IMR-90 (cell line): Measurements from ENCODE around the gene SYNGR4. TPM values are rescaled to one million over a fixed set of nuclear protein-coding genes. Genes with fewer than 3 reads are reported as not detected.

Experiments used
- ATAC-seq: fragments of 200-7000 bp; cut with Tn5 transposase; 2 replicates; pipeline ENCODE4 v1.9.1; 2020; ENCODE audit warnings: low read depth, mild to moderate bottlenecking, moderate library complexity
- BruUV-seq: library from RNA; stranded (reverse); fragments of 400-500 nt; replicated peaks from 2 replicates; lab custom pipeline; 2021; lab: Mats Ljungman, UMichigan
- CTCF ChIA-PET: fragments of 300-600 bp; formaldehyde crosslinking; extraction: SDS; loops from one replicate; lab custom pipeline; 2021; ENCODE audit warnings: antibody characterized with exemption; lab: Yijun Ruan, JAX
- POLR2A ChIA-PET: fragments of 300-600 bp; sonication (Branson Sonifier 250); formaldehyde crosslinking; loops from one replicate; lab custom pipeline; 2022; ENCODE audit warnings: antibody characterized with exemption; ENCODE audit not compliant: unreplicated experiment; lab: Charles Lee
- DNase-seq: peaks from one replicate; pipeline ENCODE4 v3.0.0; 2013
- H2AFZ ChIP-seq: replicated peaks from 2 replicates; pipeline ENCODE3; 2013; ENCODE audit warnings: low read length, mild to moderate bottlenecking; ENCODE audit not compliant: poor library complexity
- H2AK5ac ChIP-seq: 2 replicates; pipeline ENCODE4 v1.6.1; 2013; ENCODE audit warnings: low read depth, low read length, inconsistent platforms
- H2AK9ac ChIP-seq: replicated peaks from 2 replicates; pipeline ENCODE3; 2013; ENCODE audit warnings: mild to moderate bottlenecking, low read depth, low read length, moderate library complexity; ENCODE audit not compliant: poor library complexity
- H2BK120ac ChIP-seq: 2 replicates; pipeline ENCODE4 v1.6.1; 2013; ENCODE audit warnings: low read depth, low read length, inconsistent platforms
- H2BK15ac ChIP-seq: 3 replicates; pipeline ENCODE4 v1.6.1; 2013; ENCODE audit warnings: low read depth, low read length, inconsistent platforms
- H2BK20ac ChIP-seq: 2 replicates; pipeline ENCODE4 v1.6.1; 2013; ENCODE audit warnings: low read depth, mild to moderate bottlenecking, inconsistent platforms, low read length, moderate library complexity
- H2BK5ac ChIP-seq: 2 replicates; pipeline ENCODE4 v1.6.1; 2013; ENCODE audit warnings: mild to moderate bottlenecking, low read depth, low read length, inconsistent platforms; ENCODE audit not compliant: poor library complexity, severe bottlenecking
- H3K14ac ChIP-seq: replicated peaks from 2 replicates; pipeline ENCODE4 v1.6.1; 2013; ENCODE audit warnings: low read depth, low read length, inconsistent platforms
- H3K18ac ChIP-seq: 2 replicates; pipeline ENCODE4 v1.6.1; 2013; ENCODE audit warnings: low read depth, low read length, control low read depth
- H3K23ac ChIP-seq: 2 replicates; pipeline ENCODE4 v1.6.1; 2013; ENCODE audit warnings: low read depth, low read length, inconsistent platforms
- H3K27ac ChIP-seq: 2 replicates; pipeline ENCODE4 v1.5.1; 2013; ENCODE audit warnings: mild to moderate bottlenecking, control low read depth, low read length; ENCODE audit not compliant: insufficient read depth
- H3K27me3 ChIP-seq: 2 replicates; pipeline ENCODE4 v1.6.1; 2013; ENCODE audit warnings: low read length; ENCODE audit not compliant: control insufficient read depth, insufficient read depth
- H3K36me3 ChIP-seq: 2 replicates; pipeline ENCODE4 v1.6.1; 2013; ENCODE audit warnings: low read length, mixed read lengths; ENCODE audit not compliant: control insufficient read depth, insufficient read depth
- H3K4ac ChIP-seq: 2 replicates; pipeline ENCODE4 v1.6.1; 2013; ENCODE audit warnings: low read depth, low read length, inconsistent platforms
- H3K4me1 ChIP-seq: 2 replicates; pipeline ENCODE4 v1.6.1; 2013; ENCODE audit warnings: low read length, mixed read lengths; ENCODE audit not compliant: control insufficient read depth, insufficient read depth
- H3K4me2 ChIP-seq: 2 replicates; pipeline ENCODE4 v1.6.1; 2013; ENCODE audit warnings: low read depth, mild to moderate bottlenecking, control low read depth, low read length, moderate library complexity
- H3K4me3 ChIP-seq: 2 replicates; pipeline ENCODE4 v1.5.1; 2013; ENCODE audit warnings: low read depth, mild to moderate bottlenecking, control low read depth, low read length, moderate library complexity; ENCODE audit not compliant: insufficient read depth
- H3K56ac ChIP-seq: 2 replicates; pipeline ENCODE4 v1.6.1; 2013; ENCODE audit warnings: low read length, inconsistent platforms; ENCODE audit not compliant: insufficient read depth; ENCODE audit errors: extremely low read depth
- H3K79me1 ChIP-seq, 2 experiments: 2 replicates each; pipeline ENCODE4 v1.6.1; 2013; ENCODE audit warnings: low read length in 2 of 2, inconsistent platforms in 1 of 2, low read depth in 1 of 2
- H3K9ac ChIP-seq: 2 replicates; pipeline ENCODE4 v1.6.1; 2013; ENCODE audit warnings: low read depth, low read length, control low read depth
- H3K9me1 ChIP-seq: 2 replicates; pipeline ENCODE4 v1.6.1; 2013; ENCODE audit warnings: low read length, inconsistent platforms; ENCODE audit not compliant: insufficient read depth
- H3K9me3 ChIP-seq: 2 replicates; pipeline ENCODE4 v1.6.1; 2013; ENCODE audit warnings: low read length; ENCODE audit not compliant: control insufficient read depth, insufficient read depth
- H4K20me1 ChIP-seq: 2 replicates; pipeline ENCODE4 v1.6.1; 2013; ENCODE audit warnings: low read length, inconsistent platforms; ENCODE audit not compliant: insufficient read depth
- H4K5ac ChIP-seq: 2 replicates; pipeline ENCODE4 v1.6.1; 2013; ENCODE audit warnings: mild to moderate bottlenecking, low read depth, low read length, control low read depth
- H4K8ac ChIP-seq, 2 experiments: 2 replicates each; pipeline ENCODE4 v1.6.1; 2013; ENCODE audit warnings: low read depth in 2 of 2, low read length in 2 of 2, control low read depth in 1 of 2, inconsistent platforms in 1 of 2
- H4K91ac ChIP-seq: 2 replicates; pipeline ENCODE4 v1.6.1; 2013; ENCODE audit warnings: low read depth, low read length, inconsistent platforms; ENCODE audit not compliant: insufficient read depth
- USF2 ChIP-seq: fragments of 150-350 bp; IDR thresholded peaks from 2 replicates; pipeline ENCODE4 v1.6.1; 2017; ENCODE audit warnings: mild to moderate bottlenecking, antibody characterized with exemption, low read length, low read depth
- WGBS, 2 experiments: methylation state at CpG; one replicate each; pipeline versions ENCODE4 v1.1.5 to v1.1.7; 2013; ENCODE audit warnings: missing lambda C conversion rate in 2 of 2; ENCODE audit not compliant: insufficient read length in 1 of 2; ENCODE audit errors: extremely low coverage in 2 of 2; 5-methylcytosine and 5-hydroxymethylcytosine counted together
- dilution Hi-C: fragments of 300-500 bp; cut with HindIII; formaldehyde crosslinking; loops from one replicate; pipeline ENCODE4 v1.14.3; 2018; ENCODE audit warnings: low sequenced_read_pairs; ENCODE audit not compliant: unreplicated experiment
- in situ Hi-C: fragments of 300-500 bp; cut with MboI; formaldehyde crosslinking; loops from 3 replicates; pipeline ENCODE4 v1.14.3; 2019; ENCODE audit warnings: low sequenced_read_pairs, inconsistent platforms, mixed read lengths
- intact Hi-C: fragments of 100-400 bp; cut with micrococcal nuclease; formaldehyde crosslinking; loops from 2 replicates; pipeline ENCODE4 v1.10.0; 2022
- polyA plus RNA-seq, 3 experiments: library from polyadenylated mRNA; depleted of rRNA; stranded (reverse); fragments of >200 nt; gene quantifications; 2 replicates each; pipeline ENCODE4 v1.2.3, GENCODE V29; 2012; ENCODE audit warnings: low replicate concordance in 1 of 3
- total RNA-seq: library from RNA; depleted of rRNA; stranded (reverse); fragments of >200 nt; gene quantifications from 2 replicates; pipeline ENCODE4 v1.2.3, GENCODE V29; 2012

SYNGR4 gene
- total and polyA plus RNA-seq, 2 of the 4 experiments (the other 2 are of a cell fraction): not detected

- Histone ChIP-seq H4K5ac (no peak overlapping the region), H4K91ac (no peak overlapping the region), H3K23ac (no peak overlapping the region), H3K9me3 (no peaks in the 10 kb centered on the region), H3K9me1 (no peaks in the 10 kb centered on the region), H3K4ac (no peak overlapping the region), H3K79me1 (peaks cover 0 to 9% of the 10 kb centered on the region in 2 experiments; a peak in 1 of 4 replicates), H2BK120ac (no peak overlapping the region), H2AFZ (no peak overlapping the region), H3K4me1 (no peaks in the 10 kb centered on the region), H2BK20ac (no peak overlapping the region), H3K4me2 (no peak overlapping the region), H3K14ac (no peak overlapping the region), H4K8ac (no peak overlapping the region), H2BK5ac (no peak overlapping the region), H2BK15ac (no peak overlapping the region), H2AK9ac (no peak overlapping the region), H3K18ac (no peak overlapping the region), H3K27me3 (peaks cover 2% of the 10 kb centered on the region; the same call in 1 of the 2 replicates), H3K36me3 (peaks cover 27% of the 10 kb centered on the region), H3K27ac (no peak overlapping the region), H3K4me3 (no peak overlapping the region), H3K56ac (no peak overlapping the region), H2AK5ac (no peak overlapping the region), H4K20me1 (no peaks in the 10 kb centered on the region), H3K9ac (no peak overlapping the region)
- no TSS peak for BruUV-seq
- ATAC-seq: no peak
- no peak for DNase-seq
- dilution Hi-C loops: no loop called here
- no peak for TF ChIP-seq USF2
- whole genome bisulfite sequencing, 2 experiments: 80% methylated on average over 1 of the region's 5 CpGs; no CpG with 5 or more reads in 1 of the 2 experiments
- CTCF ChIA-PET: no interaction called here
- in situ Hi-C loops: no loop called here
- intact Hi-C loops: no loop called here
- POLR2A ChIA-PET: no interaction called here
Measured at GRCh38 chr19:48379058-48379457, 14.9 kb downstream of the SYNGR4 start.
